ENCODE data around the gene MCEMP1.

Gene MCEMP1

DNA sequence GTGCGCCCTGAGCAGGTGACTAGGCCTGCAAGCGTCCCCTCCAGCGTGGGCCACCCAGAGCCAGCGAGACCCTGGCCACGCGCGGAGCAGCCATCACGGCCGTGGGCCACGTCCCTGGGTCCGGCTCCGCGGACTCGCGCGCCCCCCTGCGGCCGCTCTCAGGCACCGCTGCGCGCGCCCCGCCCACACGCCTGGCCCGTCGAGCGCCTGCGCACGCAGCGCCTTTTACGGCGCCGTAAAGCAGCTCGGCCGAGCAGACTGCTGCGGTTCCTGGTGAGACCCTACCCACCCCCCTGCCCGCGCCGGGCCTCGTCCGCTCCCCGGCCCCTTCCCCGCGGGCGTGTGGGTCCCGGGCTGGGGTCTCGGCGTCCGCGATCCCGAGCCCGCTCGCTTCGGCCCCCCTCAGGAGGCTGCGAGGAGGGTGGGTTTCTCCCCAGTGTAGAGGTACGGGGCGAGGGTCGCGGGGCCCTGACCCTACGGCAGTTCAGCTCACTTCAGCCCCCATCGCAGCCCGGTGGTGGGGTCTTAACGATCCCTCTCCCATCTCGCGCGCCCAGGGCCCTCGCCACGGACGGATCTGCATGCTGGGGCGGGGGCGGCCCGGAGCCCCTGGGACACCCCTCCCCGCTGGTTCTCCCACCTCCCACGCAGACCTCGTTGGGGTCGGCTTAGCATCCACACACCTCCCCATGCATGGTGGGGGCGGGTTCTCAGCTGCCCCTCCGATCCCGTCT is 3.9 kb downstream of the MCEMP1 start, which contains the start of gene TRAPPC5:
Gene TRAPPC5 (plus strand): TSS at position 228 of the 734 bp plus-strand sequence. CDS start 1,421 bp downstream, outside the sequence.
- peak within 1 kb of the TSS; percentile 74 for H3K4me3 ChIP-seq (ENCODE audit: low read depth, low read length)
- TF ChIP-seq, protein P1, sequence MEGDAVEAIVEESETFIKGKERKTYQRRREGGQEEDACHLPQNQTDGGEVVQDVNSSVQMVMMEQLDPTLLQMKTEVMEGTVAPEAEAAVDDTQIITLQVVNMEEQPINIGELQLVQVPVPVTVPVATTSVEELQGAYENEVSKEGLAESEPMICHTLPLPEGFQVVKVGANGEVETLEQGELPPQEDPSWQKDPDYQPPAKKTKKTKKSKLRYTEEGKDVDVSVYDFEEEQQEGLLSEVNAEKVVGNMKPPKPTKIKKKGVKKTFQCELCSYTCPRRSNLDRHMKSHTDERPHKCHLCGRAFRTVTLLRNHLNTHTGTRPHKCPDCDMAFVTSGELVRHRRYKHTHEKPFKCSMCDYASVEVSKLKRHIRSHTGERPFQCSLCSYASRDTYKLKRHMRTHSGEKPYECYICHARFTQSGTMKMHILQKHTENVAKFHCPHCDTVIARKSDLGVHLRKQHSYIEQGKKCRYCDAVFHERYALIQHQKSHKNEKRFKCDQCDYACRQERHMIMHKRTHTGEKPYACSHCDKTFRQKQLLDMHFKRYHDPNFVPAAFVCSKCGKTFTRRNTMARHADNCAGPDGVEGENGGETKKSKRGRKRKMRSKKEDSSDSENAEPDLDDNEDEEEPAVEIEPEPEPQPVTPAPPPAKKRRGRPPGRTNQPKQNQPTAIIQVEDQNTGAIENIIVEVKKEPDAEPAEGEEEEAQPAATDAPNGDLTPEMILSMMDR (IDR thresholded peaks at IDR 0.05; ENCODE audit: low read depth, low read length), result peak; percentile 39
- TF ChIP-seq MYC (IDR thresholded peaks at IDR 0.05; ENCODE audit: low read depth, low read length) (peak; percentile 91), POLR2A (IDR thresholded peaks at IDR 0.05; ENCODE audit: extremely low read depth, insufficient read length) (peak; percentile 65)
- TF ChIP-seq, protein P2, sequence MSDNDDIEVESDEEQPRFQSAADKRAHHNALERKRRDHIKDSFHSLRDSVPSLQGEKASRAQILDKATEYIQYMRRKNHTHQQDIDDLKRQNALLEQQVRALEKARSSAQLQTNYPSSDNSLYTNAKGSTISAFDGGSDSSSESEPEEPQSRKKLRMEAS (IDR thresholded peaks at IDR 0.05; ENCODE audit: low read depth, low read length), result peak; percentile 83
- DNase-seq (ENCODE audit: low read depth), result peak; percentile 91

DNA sequence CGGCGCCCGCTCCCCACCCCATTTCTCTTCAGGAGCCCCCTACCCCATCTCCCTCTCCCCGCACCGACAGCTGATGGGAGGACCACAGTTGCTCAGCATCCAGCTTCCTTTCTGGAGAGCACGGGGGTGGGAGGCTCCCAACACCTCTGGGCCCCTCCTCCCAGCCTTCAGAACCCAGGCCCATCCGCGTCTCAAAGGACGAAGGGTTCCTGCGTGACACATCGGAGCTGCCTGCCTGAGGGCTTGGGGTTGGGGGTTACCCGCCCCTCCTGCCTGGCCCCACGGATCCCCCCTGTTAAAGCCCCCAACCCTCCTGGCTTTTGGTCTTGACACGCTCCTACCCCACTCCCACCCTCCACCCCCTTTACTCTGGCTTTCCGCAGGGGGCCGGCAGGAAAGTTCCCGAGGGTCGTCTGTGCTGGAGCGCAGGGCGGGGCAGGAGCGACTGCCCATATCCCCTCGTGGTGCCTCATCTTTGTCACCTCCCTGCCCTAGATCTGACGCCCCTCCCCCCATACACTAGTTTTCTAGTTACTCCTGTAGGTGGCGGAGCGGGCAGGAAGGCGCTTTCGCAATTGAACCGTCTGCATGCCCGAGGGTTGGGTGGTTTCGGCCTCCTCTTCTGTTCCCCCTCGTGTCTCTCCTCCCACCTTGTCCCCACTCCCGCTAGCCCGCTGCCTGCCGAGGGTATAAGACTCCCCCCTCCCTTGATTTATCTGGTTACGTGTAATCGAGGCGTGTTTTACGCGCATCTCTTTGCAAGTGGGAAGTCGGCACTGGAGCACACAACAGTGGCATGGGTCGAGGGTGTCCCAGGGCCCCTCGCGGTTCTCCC is 4.7 kb downstream of the MCEMP1 start:
- TF ChIP-seq, protein P1 (IDR thresholded peaks at IDR 0.05; ENCODE audit: low read depth, low read length), result peak; percentile 59
- TF ChIP-seq, protein P2 (IDR thresholded peaks at IDR 0.05; ENCODE audit: low read depth, low read length), result peak; percentile 85
- TF ChIP-seq POLR2A (IDR thresholded peaks at IDR 0.05; ENCODE audit: extremely low read depth, insufficient read length) (no peak), MYC (IDR thresholded peaks at IDR 0.05; ENCODE audit: low read depth, low read length) (peak; percentile 95)
- peak; percentile 99 for DNase-seq (ENCODE audit: low read depth)
- peak overlapping the region; percentile 74 for H3K4me3 ChIP-seq (ENCODE audit: low read depth, low read length)

DNA sequence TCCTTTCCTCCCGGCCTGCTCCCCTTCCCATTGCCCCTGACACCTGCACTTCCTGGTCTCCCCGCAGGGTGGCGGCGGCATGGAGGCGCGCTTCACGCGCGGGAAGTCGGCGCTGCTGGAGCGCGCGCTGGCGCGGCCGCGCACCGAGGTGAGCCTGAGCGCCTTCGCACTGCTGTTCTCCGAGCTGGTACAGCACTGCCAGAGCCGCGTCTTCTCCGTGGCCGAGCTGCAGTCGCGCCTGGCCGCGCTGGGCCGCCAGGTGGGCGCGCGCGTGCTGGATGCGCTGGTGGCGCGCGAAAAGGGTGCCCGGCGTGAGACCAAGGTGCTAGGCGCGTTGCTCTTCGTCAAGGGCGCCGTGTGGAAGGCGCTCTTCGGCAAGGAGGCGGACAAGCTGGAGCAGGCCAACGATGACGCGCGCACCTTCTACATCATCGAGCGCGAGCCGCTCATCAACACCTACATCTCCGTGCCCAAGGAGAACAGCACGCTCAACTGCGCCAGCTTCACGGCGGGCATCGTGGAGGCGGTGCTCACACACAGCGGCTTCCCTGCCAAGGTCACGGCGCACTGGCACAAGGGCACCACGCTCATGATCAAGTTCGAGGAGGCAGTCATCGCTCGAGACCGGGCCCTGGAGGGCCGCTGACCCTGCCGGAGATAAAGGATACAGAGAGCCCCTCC is 5.4 kb downstream of the MCEMP1 start:
- H3K4me3 ChIP-seq (ENCODE audit: low read depth, low read length), result peak overlapping the region; percentile 74
- no peak for DNase-seq (ENCODE audit: low read depth)
- TF ChIP-seq, protein P1 (IDR thresholded peaks at IDR 0.05; ENCODE audit: low read depth, low read length), result peak; percentile 2
- no peak for TF ChIP-seq POLR2A (IDR thresholded peaks at IDR 0.05; ENCODE audit: extremely low read depth, insufficient read length)

DNA sequence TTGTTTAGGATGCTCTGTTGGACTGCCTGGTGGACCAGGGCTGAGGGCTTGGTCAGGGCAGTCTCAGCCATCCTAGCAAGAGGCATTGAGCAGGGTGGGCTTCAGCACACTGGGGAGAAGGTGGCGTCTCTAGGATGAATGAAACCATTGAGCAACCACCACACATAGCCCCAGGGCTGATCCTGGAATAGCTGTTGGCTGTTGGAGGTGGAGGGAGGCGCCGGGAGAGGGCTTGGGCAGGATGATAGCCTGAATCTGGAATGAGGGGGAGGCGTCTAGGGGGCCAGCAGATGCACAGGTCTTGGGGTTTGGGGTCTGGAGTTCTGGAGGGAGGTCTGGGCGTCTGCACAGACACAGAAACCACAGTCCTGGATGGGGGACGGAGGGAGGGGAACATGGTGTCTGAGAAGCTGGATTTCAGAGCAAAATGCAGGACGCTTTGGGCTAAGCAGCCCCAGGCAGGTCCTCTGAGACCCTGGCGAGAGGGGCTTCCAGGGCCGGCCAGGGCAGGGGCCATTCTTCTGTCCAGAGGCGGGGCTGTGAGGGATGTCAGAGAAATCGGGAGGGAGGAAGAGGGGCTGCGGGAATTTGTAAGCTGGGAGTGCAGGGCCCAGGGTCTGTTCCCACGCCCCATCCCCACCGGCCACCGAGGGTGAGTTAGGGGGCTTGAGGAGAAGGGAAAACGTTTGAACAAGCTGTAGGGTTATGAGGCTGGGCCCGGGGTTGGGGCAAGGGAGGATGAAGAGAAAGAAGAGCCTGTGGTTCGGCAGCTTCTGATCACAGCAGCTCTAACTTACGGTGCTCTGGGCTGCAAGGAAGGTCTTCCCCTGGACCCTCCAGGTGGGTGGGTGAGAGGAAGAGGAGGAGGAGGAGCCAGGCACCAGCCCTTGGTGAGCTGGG is 8.9 kb downstream of the MCEMP1 start:
- DNase-seq (ENCODE audit: low read depth), result no peak
- H3K4me3 ChIP-seq (ENCODE audit: low read depth, low read length), result no peak overlapping the region
- TF ChIP-seq, protein P1 (IDR thresholded peaks at IDR 0.05; ENCODE audit: low read depth, low read length), result no peak
- TF ChIP-seq POLR2A (IDR thresholded peaks at IDR 0.05; ENCODE audit: extremely low read depth, insufficient read length) (no peak), MYC (IDR thresholded peaks at IDR 0.05; ENCODE audit: low read depth, low read length) (no peak)
- TF ChIP-seq, protein P2 (IDR thresholded peaks at IDR 0.05; ENCODE audit: low read depth, low read length), result no peak

DNA sequence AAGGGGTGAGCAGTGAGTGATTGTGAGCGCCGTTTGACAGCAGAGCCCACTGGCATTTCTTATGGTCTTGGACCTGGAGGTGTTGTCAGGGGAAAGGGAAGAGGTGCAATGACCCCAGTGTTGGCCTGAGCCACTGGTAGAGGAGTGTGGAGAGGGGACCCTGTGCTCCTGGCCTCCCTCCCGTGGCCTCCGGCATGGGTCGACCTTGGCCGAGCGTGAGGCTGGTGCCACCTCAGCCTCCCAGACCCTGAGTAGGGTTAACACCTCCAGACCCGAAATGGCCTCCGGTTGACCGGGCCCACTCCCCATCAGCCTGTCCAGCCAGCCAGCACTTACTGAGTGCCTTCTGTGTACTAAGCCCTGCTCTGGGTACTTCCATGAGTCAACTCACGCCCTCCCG is 10.3 kb downstream of the MCEMP1 start:
- H3K4me3 ChIP-seq (ENCODE audit: low read depth, low read length), result no peak overlapping the region
- no peak for DNase-seq (ENCODE audit: low read depth)

More for the DNA sequence above, 10.3 kb downstream of the MCEMP1 start:
- TF ChIP-seq POLR2A (IDR thresholded peaks at IDR 0.05; ENCODE audit: extremely low read depth, insufficient read length), result no peak
- TF ChIP-seq, protein P1 (IDR thresholded peaks at IDR 0.05; ENCODE audit: low read depth, low read length), result no peak
- TF ChIP-seq MYC (IDR thresholded peaks at IDR 0.05; ENCODE audit: low read depth, low read length), result no peak
- TF ChIP-seq, protein P2 (IDR thresholded peaks at IDR 0.05; ENCODE audit: low read depth, low read length), result no peak

Measured in NB4 (cell line).